ENCODE measurements around the gene MOXD1.
"Not testable (repeated sequence)": the region's sequence is repeated elsewhere in the genome, so short reads cannot be mapped to it uniquely, and the experiment has no call there.

MOXD1 gene

DNA sequence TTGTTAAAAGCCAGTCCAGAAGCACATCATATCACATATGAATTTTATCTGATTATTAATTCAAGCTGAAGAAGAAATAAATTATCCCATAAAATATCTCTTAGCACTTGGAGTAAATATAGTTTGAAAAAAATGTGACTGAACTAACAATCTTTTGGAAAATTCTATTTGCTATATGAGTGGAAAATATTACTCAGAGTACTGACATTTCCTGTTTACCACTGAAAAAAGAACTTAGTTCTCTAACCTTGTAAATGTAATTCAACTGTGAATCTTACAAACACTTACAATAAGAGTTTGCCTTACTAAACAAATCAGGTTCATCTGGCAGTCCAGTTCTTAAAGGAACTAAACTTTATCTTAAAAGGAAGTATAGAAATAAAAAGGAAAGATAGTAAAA, 44.2 kb downstream of the MOXD1 start:
- no peaks in the 10 kb centered on the region for H3K9me3 ChIP-seq (ENCODE audit: control insufficient read depth in 1 of 2, low read length in 2 of 2)
- no peak overlapping the region for H3K27ac ChIP-seq (ENCODE audit: low read depth, low read length)
- no peak overlapping the region for H3K4me3 ChIP-seq (ENCODE audit: low read depth in 1 of 2, low read length in 2 of 2)
- H3K36me3 ChIP-seq (ENCODE audit: control insufficient read depth in 1 of 2, insufficient read depth in 2 of 2, low read length in 2 of 2), result no peaks in the 10 kb centered on the region
- H3K4me1 ChIP-seq (ENCODE audit: control insufficient read depth in 1 of 2, insufficient read depth in 2 of 2, low read length in 2 of 2), result no peaks in the 10 kb centered on the region
- no peaks in the 10 kb centered on the region for H3K27me3 ChIP-seq (ENCODE audit: control insufficient read depth in 1 of 2, insufficient read depth in 2 of 2, low read length in 2 of 2)
- H3K9ac ChIP-seq (ENCODE audit: low read depth in 1 of 2, low read length in 2 of 2), result no peak overlapping the region

DNA sequence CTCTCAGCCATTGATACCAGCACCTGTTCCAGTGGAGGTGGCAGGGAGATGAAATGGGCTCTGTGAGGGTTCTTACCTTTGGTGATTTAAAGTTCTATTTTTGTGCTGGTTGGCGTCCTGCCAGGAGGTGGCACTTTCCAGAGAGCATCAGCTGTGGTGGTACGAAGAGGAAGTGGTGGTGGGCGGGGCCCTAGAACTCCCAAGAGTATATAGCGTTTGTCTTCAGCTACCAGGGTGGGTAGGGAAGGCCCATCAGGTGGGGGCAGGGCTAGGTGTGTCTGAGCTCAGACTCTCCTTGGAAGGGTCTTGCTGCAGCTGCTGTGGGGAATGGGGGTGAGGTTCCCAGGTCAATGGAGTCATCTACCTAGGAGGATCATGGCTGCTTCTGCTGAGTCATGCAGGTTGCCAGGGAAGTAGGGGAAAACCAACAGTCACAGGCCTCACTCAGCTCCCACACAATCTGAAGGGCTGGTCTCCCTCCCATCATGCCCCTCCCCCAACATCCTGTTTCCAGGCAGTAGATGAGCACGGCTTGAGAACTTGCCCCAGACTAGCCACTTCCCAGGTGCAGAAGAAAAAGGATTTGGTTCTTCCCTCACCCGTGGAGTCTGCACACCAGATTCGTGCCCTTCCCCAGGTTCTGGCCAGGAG, 46.6 kb downstream of the MOXD1 start:
- Histone ChIP-seq H3K27ac (ENCODE audit: low read depth, low read length) (no peak overlapping the region), H3K9me3 (ENCODE audit: control insufficient read depth in 1 of 2, low read length in 2 of 2) (no peaks in the 10 kb centered on the region), H3K4me1 (ENCODE audit: control insufficient read depth in 1 of 2, insufficient read depth in 2 of 2, low read length in 2 of 2) (no peaks in the 10 kb centered on the region), H3K4me3 (ENCODE audit: low read depth in 1 of 2, low read length in 2 of 2) (no peak overlapping the region), H3K9ac (ENCODE audit: low read depth in 1 of 2, low read length in 2 of 2) (no peak overlapping the region), H3K36me3 (ENCODE audit: control insufficient read depth in 1 of 2, insufficient read depth in 2 of 2, low read length in 2 of 2) (no peaks in the 10 kb centered on the region), H3K27me3 (ENCODE audit: control insufficient read depth in 1 of 2, insufficient read depth in 2 of 2, low read length in 2 of 2) (no peaks in the 10 kb centered on the region)

DNA sequence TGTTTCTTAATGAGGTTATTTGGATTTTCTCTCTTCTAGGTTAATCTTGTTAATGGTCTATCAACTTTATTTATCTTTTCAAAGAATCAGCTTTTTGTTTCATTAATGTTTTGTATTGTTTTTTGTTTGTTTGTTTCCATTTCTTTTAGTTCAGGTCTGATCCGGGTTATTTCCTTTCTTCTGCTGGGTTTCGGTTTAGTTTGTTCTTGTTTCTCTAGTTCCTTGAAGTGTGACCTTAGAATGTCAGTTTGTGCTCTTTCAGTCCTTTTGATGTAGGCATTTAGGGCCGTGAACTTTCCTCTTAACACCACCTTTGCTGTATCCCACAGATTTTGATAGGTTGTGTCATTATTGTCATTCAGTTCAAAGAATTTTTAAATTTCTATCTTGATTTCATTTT, 49.3 kb downstream of the MOXD1 start:
- H3K27ac ChIP-seq (ENCODE audit: low read depth, low read length); H3K4me3 ChIP-seq (ENCODE audit: low read depth in 1 of 2, low read length in 2 of 2); H3K9ac ChIP-seq (ENCODE audit: low read depth in 1 of 2, low read length in 2 of 2); H3K27me3 ChIP-seq (ENCODE audit: control insufficient read depth in 1 of 2, insufficient read depth in 2 of 2, low read length in 2 of 2); H3K9me3 ChIP-seq (ENCODE audit: control insufficient read depth in 1 of 2, low read length in 2 of 2); H3K36me3 ChIP-seq (ENCODE audit: control insufficient read depth in 1 of 2, insufficient read depth in 2 of 2, low read length in 2 of 2); H3K4me1 ChIP-seq (ENCODE audit: control insufficient read depth in 1 of 2, insufficient read depth in 2 of 2, low read length in 2 of 2): not testable (repeated sequence)

DNA sequence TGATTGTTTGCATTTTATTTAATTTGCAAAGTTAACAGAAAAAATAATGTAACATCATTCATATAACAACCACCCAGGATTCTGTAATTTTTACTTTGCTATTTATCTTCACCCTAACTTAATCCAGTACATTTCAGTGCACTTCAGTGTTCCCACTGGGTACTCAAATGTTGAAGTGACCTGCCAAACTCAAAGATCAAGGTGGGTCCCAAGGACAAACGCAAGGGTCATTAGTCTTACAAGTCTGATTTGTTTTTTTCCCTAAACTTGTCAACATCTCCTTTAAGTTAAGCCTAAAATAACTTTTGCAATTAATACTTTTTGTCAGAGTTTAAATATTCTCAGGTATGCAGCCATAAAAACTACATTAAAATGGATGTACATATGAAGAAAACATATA, 53.0 kb downstream of the MOXD1 start:
- H3K9me3 ChIP-seq (ENCODE audit: control insufficient read depth in 1 of 2, low read length in 2 of 2), result peaks cover 5 to 6% of the 10 kb centered on the region in 2 donors
- H3K36me3 ChIP-seq (ENCODE audit: control insufficient read depth in 1 of 2, insufficient read depth in 2 of 2, low read length in 2 of 2), result no peaks in the 10 kb centered on the region
- H3K9ac ChIP-seq (ENCODE audit: low read depth in 1 of 2, low read length in 2 of 2), result no peak overlapping the region
- H3K27ac ChIP-seq (ENCODE audit: low read depth, low read length), result no peak overlapping the region
- no peaks in the 10 kb centered on the region for H3K4me1 ChIP-seq (ENCODE audit: control insufficient read depth in 1 of 2, insufficient read depth in 2 of 2, low read length in 2 of 2)
- H3K27me3 ChIP-seq (ENCODE audit: control insufficient read depth in 1 of 2, insufficient read depth in 2 of 2, low read length in 2 of 2), result no peaks in the 10 kb centered on the region
- H3K4me3 ChIP-seq (ENCODE audit: low read depth in 1 of 2, low read length in 2 of 2), result no peak overlapping the region

DNA sequence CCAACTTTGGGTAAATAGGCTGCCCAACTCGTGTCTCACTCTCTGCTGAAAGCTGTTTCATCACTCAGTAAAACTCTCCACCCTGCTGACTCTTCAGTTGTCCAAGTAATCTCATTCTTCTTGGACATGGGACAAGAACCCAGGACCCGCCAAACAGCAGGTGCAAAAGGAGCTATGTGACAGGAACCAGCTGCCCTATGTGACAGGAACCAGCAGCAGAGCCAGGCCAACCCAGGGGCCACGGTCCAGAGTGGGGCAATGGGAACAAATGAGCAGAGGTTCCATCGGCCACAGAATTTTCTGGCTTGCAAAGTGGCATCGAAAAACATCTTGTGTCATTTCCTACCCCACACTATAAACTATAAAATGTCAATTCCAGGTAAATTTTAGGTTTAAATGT, 56.5 kb downstream of the MOXD1 start:
- Histone ChIP-seq H3K27ac (ENCODE audit: low read depth, low read length) (no peak overlapping the region), H3K4me1 (ENCODE audit: control insufficient read depth in 1 of 2, insufficient read depth in 2 of 2, low read length in 2 of 2) (no peaks in the 10 kb centered on the region), H3K36me3 (ENCODE audit: control insufficient read depth in 1 of 2, insufficient read depth in 2 of 2, low read length in 2 of 2) (no peaks in the 10 kb centered on the region), H3K9me3 (ENCODE audit: control insufficient read depth in 1 of 2, low read length in 2 of 2) (peaks cover 5 to 6% of the 10 kb centered on the region in 2 donors), H3K4me3 (ENCODE audit: low read depth in 1 of 2, low read length in 2 of 2) (no peak overlapping the region), H3K27me3 (ENCODE audit: control insufficient read depth in 1 of 2, insufficient read depth in 2 of 2, low read length in 2 of 2) (no peaks in the 10 kb centered on the region), H3K9ac (ENCODE audit: low read depth in 1 of 2, low read length in 2 of 2) (no peak overlapping the region)

DNA sequence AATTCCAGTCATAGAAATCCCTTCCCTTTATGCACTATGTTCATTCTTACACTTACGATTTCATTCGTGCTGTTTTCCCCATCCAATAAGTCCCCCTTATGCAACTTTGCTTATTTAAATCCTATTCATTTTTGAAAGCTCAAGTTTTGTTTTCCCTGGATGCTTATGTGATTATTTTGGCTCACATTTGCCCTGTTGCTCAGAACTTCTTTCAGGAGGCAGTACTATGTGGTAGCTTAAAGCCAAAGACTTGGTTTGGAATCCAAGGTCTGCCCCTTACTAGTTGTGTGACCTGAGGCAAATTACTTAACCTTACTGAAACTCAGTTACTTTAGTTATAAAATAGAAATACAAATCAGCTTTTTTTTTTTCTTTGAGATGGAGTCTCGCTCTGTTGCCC, 59.6 kb downstream of the MOXD1 start:
- peaks cover 5 to 6% of the 10 kb centered on the region in 2 donors for H3K9me3 ChIP-seq (ENCODE audit: control insufficient read depth in 1 of 2, low read length in 2 of 2)
- H3K9ac ChIP-seq (ENCODE audit: low read depth in 1 of 2, low read length in 2 of 2), result no peak overlapping the region
- no peak overlapping the region for H3K27ac ChIP-seq (ENCODE audit: low read depth, low read length)
- no peaks in the 10 kb centered on the region for H3K4me1 ChIP-seq (ENCODE audit: control insufficient read depth in 1 of 2, insufficient read depth in 2 of 2, low read length in 2 of 2)
- H3K4me3 ChIP-seq (ENCODE audit: low read depth in 1 of 2, low read length in 2 of 2), result no peak overlapping the region
- H3K36me3 ChIP-seq (ENCODE audit: control insufficient read depth in 1 of 2, insufficient read depth in 2 of 2, low read length in 2 of 2), result no peaks in the 10 kb centered on the region
- H3K27me3 ChIP-seq (ENCODE audit: control insufficient read depth in 1 of 2, insufficient read depth in 2 of 2, low read length in 2 of 2), result no peaks in the 10 kb centered on the region

DNA sequence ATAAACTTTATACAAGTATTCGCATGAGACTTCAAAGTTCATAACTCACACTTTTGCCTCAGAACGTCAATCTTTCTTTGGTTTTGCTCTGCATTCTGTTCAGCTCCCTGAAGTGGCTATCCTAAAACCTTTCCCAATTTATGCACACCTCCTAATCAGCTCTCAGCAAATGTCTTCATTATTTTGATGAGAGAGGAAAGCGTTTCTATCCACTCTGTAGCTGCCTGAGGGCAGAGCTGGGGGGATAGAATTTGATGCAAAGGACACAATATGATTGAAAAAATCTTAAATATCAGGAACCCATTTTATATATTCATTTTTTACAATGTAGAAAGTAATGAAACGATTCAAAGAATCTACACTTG, 66.8 kb downstream of the MOXD1 start:
- Histone ChIP-seq H3K27me3 (ENCODE audit: control insufficient read depth in 1 of 2, insufficient read depth in 2 of 2, low read length in 2 of 2) (no peaks in the 10 kb centered on the region), H3K36me3 (ENCODE audit: control insufficient read depth in 1 of 2, insufficient read depth in 2 of 2, low read length in 2 of 2) (no peaks in the 10 kb centered on the region), H3K27ac (ENCODE audit: low read depth, low read length) (no peak overlapping the region), H3K4me3 (ENCODE audit: low read depth in 1 of 2, low read length in 2 of 2) (no peak overlapping the region), H3K9ac (ENCODE audit: low read depth in 1 of 2, low read length in 2 of 2) (no peak overlapping the region), H3K9me3 (ENCODE audit: control insufficient read depth in 1 of 2, low read length in 2 of 2) (no peaks in the 10 kb centered on the region), H3K4me1 (ENCODE audit: control insufficient read depth in 1 of 2, insufficient read depth in 2 of 2, low read length in 2 of 2) (peaks cover 0 to 4% of the 10 kb centered on the region in 2 donors)

DNA sequence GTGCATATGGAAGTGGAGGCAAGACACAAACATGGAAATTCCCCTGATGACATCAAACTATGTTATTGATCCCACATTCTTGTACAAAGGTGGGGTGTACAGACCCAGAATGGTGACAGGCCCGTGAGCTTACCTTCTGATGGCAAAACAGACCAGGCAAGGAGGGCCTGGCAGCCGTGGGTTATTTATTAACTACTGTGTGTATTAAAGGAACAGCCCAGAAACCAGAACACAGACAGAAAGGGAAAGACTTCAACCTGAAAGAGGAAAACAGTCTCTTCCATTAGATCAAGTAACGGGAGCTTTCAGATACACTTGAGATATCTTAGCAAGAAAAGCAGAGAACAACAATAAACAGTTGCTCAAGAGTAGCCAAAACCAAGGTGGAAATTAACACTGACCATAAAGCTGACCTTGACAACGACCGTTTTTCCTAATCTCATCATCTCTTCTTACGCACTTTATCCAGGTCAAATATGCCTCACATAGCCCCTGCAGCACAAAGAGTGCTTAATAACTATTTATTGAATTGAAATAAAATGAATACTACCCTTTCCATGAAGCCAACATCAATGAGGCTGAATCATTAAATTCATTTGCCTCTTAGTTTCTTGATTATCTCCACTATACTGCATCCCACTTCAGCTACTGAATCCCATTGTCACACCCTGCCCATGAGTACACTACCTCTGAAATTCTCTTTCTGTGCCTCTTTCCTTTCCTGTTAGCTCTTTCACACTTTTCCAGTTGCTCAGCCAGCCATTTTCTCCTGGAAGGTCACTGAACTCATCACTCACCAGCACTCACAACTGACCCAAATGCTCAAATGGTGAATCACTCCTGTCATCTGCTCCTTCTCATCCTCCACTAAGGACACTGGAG, 67.4 kb downstream of the MOXD1 start:
- no peak overlapping the region for H3K9ac ChIP-seq (ENCODE audit: low read depth in 1 of 2, low read length in 2 of 2)
- no peaks in the 10 kb centered on the region for H3K27me3 ChIP-seq (ENCODE audit: control insufficient read depth in 1 of 2, insufficient read depth in 2 of 2, low read length in 2 of 2)
- H3K4me1 ChIP-seq (ENCODE audit: control insufficient read depth in 1 of 2, insufficient read depth in 2 of 2, low read length in 2 of 2), result peaks cover 0 to 4% of the 10 kb centered on the region in 2 donors
- no peaks in the 10 kb centered on the region for H3K36me3 ChIP-seq (ENCODE audit: control insufficient read depth in 1 of 2, insufficient read depth in 2 of 2, low read length in 2 of 2)
- no peak overlapping the region for H3K27ac ChIP-seq (ENCODE audit: low read depth, low read length)
- no peak overlapping the region for H3K4me3 ChIP-seq (ENCODE audit: low read depth in 1 of 2, low read length in 2 of 2)
- H3K9me3 ChIP-seq (ENCODE audit: control insufficient read depth in 1 of 2, low read length in 2 of 2), result no peaks in the 10 kb centered on the region

DNA sequence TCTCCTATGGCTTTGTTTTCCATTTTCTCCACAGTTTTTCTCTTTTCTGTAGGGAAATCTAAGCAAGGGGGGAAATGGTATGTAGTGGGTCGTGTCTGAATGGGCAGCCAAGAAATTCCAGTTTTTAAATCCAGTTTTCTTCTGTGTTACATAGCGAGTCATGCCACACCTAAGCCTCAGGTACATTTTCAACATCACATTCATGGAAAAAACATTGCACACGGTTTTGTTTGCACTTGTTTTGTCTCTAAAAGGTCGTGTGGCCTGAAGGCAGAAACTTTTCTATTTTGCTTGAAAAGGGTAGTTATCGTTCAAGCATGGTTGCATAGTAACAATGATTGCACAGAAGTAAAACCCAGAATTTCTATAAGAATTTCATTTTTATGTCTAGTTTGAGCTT, 70.5 kb downstream of the MOXD1 start:
- Histone ChIP-seq H3K9me3 (ENCODE audit: control insufficient read depth in 1 of 2, low read length in 2 of 2) (no peaks in the 10 kb centered on the region), H3K4me1 (ENCODE audit: control insufficient read depth in 1 of 2, insufficient read depth in 2 of 2, low read length in 2 of 2) (peaks cover 0 to 4% of the 10 kb centered on the region in 2 donors), H3K36me3 (ENCODE audit: control insufficient read depth in 1 of 2, insufficient read depth in 2 of 2, low read length in 2 of 2) (no peaks in the 10 kb centered on the region), H3K4me3 (ENCODE audit: low read depth in 1 of 2, low read length in 2 of 2) (no peak overlapping the region), H3K27ac (ENCODE audit: low read depth, low read length) (no peak overlapping the region), H3K9ac (ENCODE audit: low read depth in 1 of 2, low read length in 2 of 2) (no peak overlapping the region), H3K27me3 (ENCODE audit: control insufficient read depth in 1 of 2, insufficient read depth in 2 of 2, low read length in 2 of 2) (no peaks in the 10 kb centered on the region)

DNA sequence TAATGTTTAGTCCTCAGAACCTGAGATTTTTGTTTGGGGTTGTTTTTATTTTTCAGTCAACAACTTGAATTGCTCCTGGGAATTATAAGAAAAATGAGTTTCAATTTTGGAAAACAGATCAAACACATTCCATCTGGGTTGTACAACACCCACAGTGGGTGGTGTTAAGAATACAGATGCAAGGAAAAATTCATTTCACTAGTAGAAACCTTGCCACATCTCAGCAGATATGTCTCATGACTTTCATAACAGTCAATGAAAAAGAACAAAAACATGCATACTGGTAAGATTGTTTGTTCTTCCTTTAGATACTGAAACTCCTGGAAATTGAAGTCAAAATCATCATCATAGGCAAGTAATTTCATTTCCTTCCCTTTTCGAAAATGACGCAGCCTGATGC, 78.9 kb downstream of the MOXD1 start:
- no peaks in the 10 kb centered on the region for H3K27me3 ChIP-seq (ENCODE audit: control insufficient read depth in 1 of 2, insufficient read depth in 2 of 2, low read length in 2 of 2)
- H3K9me3 ChIP-seq (ENCODE audit: control insufficient read depth in 1 of 2, low read length in 2 of 2), result peaks cover 0 to under 1% of the 10 kb centered on the region in 2 donors
- H3K36me3 ChIP-seq (ENCODE audit: control insufficient read depth in 1 of 2, insufficient read depth in 2 of 2, low read length in 2 of 2), result no peaks in the 10 kb centered on the region
- no peak overlapping the region for H3K9ac ChIP-seq (ENCODE audit: low read depth in 1 of 2, low read length in 2 of 2)
- H3K4me3 ChIP-seq (ENCODE audit: low read depth in 1 of 2, low read length in 2 of 2), result no peak overlapping the region
- H3K27ac ChIP-seq (ENCODE audit: low read depth, low read length), result no peak overlapping the region
- no peaks in the 10 kb centered on the region for H3K4me1 ChIP-seq (ENCODE audit: control insufficient read depth in 1 of 2, insufficient read depth in 2 of 2, low read length in 2 of 2)

Data from duodenal mucosa (tissue), 2 donors.